NCI-H510A (cell line): ENCODE data around the gene BEND3.
"Not testable (repeated sequence)": the region's sequence is repeated elsewhere in the genome, so short reads cannot be mapped to it uniquely, and the experiment has no call there.

Experiments
- DNase-seq: peaks from one replicate; lab custom pipeline; 2025; lab: John Stamatoyannopoulos, UW

BEND3 gene

GRCh38 chr6:107120404-107120803 is 5.1 kb upstream of the BEND3 start:
- DNase-seq = no peak

- DNase-seq = no peak
Observed at GRCh38 chr6:107118976-107119375, 3.7 kb upstream of the BEND3 start.

- not testable (repeated sequence) for DNase-seq
Observed at GRCh38 chr6:107118540-107118939, 3.2 kb upstream of the BEND3 start.

GRCh38 chr6:107116931-107117330 is 1.6 kb upstream of the BEND3 start:
- DNase-seq = no peak

- peak; percentile 34 for DNase-seq
Observed at GRCh38 chr6:107116328-107116892, 1.1 kb upstream of the BEND3 start.

GRCh38 chr6:107115695-107116327 is 496 bp upstream of the BEND3 start:
- peak; percentile 40 for DNase-seq

- peak; percentile 33 for DNase-seq
Observed at GRCh38 chr6:107114213-107114925, 946 bp downstream of the BEND3 start.

- no peak for DNase-seq
Observed at GRCh38 chr6:107110200-107110599, 5.1 kb downstream of the BEND3 start.

- DNase-seq = no peak
Observed at GRCh38 chr6:107108201-107108890, 7.0 kb downstream of the BEND3 start.

- DNase-seq = no peak
Observed at GRCh38 chr6:107107791-107108190, 7.5 kb downstream of the BEND3 start.

- no peak for DNase-seq
Observed at GRCh38 chr6:107106165-107106564, 9.2 kb downstream of the BEND3 start.

GRCh38 chr6:107105511-107106116 is 9.7 kb downstream of the BEND3 start:
- DNase-seq = no peak

- no peak for DNase-seq
Observed at GRCh38 chr6:107103082-107103481, 12.2 kb downstream of the BEND3 start.

GRCh38 chr6:107102414-107102805 is 12.9 kb downstream of the BEND3 start:
- no peak for DNase-seq

GRCh38 chr6:107101686-107102413 is 13.5 kb downstream of the BEND3 start:
- no peak for DNase-seq

GRCh38 chr6:107101211-107101610 is 14.1 kb downstream of the BEND3 start:
- DNase-seq = no peak

GRCh38 chr6:107098436-107099307 is 16.6 kb downstream of the BEND3 start:
- no peak for DNase-seq

GRCh38 chr6:107084459-107084858 is 30.9 kb downstream of the BEND3 start:
- not testable (repeated sequence) for DNase-seq

- DNase-seq = no peak
Observed at GRCh38 chr6:107083921-107084320, 31.4 kb downstream of the BEND3 start.

- DNase-seq = no peak
Observed at GRCh38 chr6:107083047-107083768, 32.1 kb downstream of the BEND3 start.
